ENCODE measurements around the gene KIAA0319L.

Gene KIAA0319L

DNA sequence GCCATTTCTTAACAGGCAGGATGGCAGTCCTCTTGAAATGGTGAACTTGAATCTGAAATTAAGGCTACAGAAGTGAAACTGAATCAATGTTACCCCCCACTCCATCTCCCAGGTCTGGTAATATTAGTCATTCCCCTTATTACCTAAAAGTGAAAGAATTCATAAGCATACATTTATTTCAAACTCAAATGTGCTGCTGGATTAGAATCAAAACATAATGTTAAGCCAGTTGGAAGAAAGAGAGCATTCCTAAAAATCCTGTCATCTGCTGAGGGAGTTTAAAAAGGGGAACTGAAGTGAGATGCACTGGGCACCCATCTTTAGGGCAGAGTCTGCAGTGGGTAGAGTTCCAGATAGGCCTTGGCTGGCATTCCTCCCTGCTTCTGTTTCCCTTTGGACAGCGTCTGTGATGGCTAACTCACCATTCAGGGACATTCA is 17.4 kb downstream of the KIAA0319L start:
- Histone ChIP-seq H3K27me3 (ENCODE audit: insufficient read depth, low read length, poor library complexity) (no peaks in the 10 kb centered on the region), H3K4me2 (ENCODE audit: insufficient read depth, low read length) (no peak overlapping the region), H3K4me1 (ENCODE audit: insufficient read depth, low read length) (no peaks in the 10 kb centered on the region), H3K27ac (ENCODE audit: low read length) (no peak overlapping the region), H4K20me1 (ENCODE audit: insufficient read depth, low read length) (peaks cover 6% of the 10 kb centered on the region; the same call in 1 of the 2 replicates), H3K9ac (ENCODE audit: low read depth, low read length) (no peak overlapping the region), H3K79me2 (ENCODE audit: insufficient read depth, low read length) (peaks cover 43% of the 10 kb centered on the region), H3K4me3 (ENCODE audit: low read depth in 1 of 2, low read length in 2 of 2) (no peak overlapping the region), H3K9me3 (ENCODE audit: insufficient read depth, low read length, severe bottlenecking) (no peaks in the 10 kb centered on the region), H2AFZ (ENCODE audit: low read depth, low read length) (no peak overlapping the region), H3K36me3 (ENCODE audit: insufficient read depth, low read length) (peaks cover 24% of the 10 kb centered on the region; the same call in 1 of the 2 replicates)
- DNase-seq (no peak), ATAC-seq (ENCODE audit: insufficient read depth, low read depth) (no peak)
- TF ChIP-seq EZH2 (IDR thresholded peaks at IDR 0.05; ENCODE audit: borderline replicate concordance, low read depth, low read length, severe bottlenecking), result no peak
- no peak for TF ChIP-seq CTCF (IDR thresholded peaks at IDR 0.05; ENCODE audit: borderline replicate concordance, extremely low read depth, low read length, poor library complexity, severe bottlenecking)

- no peak overlapping the region for H3K27ac ChIP-seq (ENCODE audit: low read length)
- H3K27me3 ChIP-seq (ENCODE audit: insufficient read depth, low read length, poor library complexity), result no peaks in the 10 kb centered on the region
- no peak overlapping the region for H2AFZ ChIP-seq (ENCODE audit: low read depth, low read length)
- no peaks in the 10 kb centered on the region for H3K9me3 ChIP-seq (ENCODE audit: insufficient read depth, low read length, severe bottlenecking)
- DNase-seq (peak; percentile 45), ATAC-seq (ENCODE audit: insufficient read depth, low read depth) (peak; percentile 83)
- peaks cover 37% of the 10 kb centered on the region for H3K79me2 ChIP-seq (ENCODE audit: insufficient read depth, low read length)
- no peaks in the 10 kb centered on the region for H3K4me1 ChIP-seq (ENCODE audit: insufficient read depth, low read length)
- peaks cover 6% of the 10 kb centered on the region; the same call in 1 of the 2 replicates for H4K20me1 ChIP-seq (ENCODE audit: insufficient read depth, low read length)
- H3K4me2 ChIP-seq (ENCODE audit: insufficient read depth, low read length), result no peak overlapping the region
- peaks cover 18% of the 10 kb centered on the region; the same call in 1 of the 2 replicates for H3K36me3 ChIP-seq (ENCODE audit: insufficient read depth, low read length)
- no peak overlapping the region for H3K4me3 ChIP-seq (ENCODE audit: low read depth in 1 of 2, low read length in 2 of 2)
- TF ChIP-seq EZH2 (IDR thresholded peaks at IDR 0.05; ENCODE audit: borderline replicate concordance, low read depth, low read length, severe bottlenecking), result no peak
- no peak for TF ChIP-seq CTCF (IDR thresholded peaks at IDR 0.05; ENCODE audit: borderline replicate concordance, extremely low read depth, low read length, poor library complexity, severe bottlenecking)
- no peak overlapping the region for H3K9ac ChIP-seq (ENCODE audit: low read depth, low read length)
Measured at GRCh38 chr1:35539073-35539823, 18.0 kb downstream of the KIAA0319L start.

DNA sequence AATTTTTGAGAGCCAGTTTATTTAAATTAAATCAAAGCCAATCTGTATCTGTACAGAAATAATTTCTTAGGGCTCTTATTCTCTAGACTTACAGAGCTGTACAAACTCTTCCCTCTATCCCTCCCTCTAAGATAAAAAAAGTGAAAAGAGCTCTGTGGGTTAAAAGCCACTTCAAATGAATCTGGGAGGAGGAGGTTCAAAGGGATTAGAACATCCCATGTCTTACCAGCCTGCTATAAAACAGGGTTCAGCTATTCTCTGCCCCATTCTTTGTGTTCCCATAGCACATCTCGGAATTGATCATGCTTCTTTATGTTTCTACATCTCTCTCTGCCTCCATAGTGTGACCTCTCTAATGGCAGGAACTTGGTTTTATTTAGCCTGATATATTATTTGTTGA is 19.4 kb downstream of the KIAA0319L start:
- Histone ChIP-seq H3K4me3 (ENCODE audit: low read depth in 1 of 2, low read length in 2 of 2) (no peak overlapping the region), H3K79me2 (ENCODE audit: insufficient read depth, low read length) (peaks cover 35% of the 10 kb centered on the region), H3K9ac (ENCODE audit: low read depth, low read length) (no peak overlapping the region), H3K27me3 (ENCODE audit: insufficient read depth, low read length, poor library complexity) (no peaks in the 10 kb centered on the region), H3K4me1 (ENCODE audit: insufficient read depth, low read length) (no peaks in the 10 kb centered on the region), H3K4me2 (ENCODE audit: insufficient read depth, low read length) (no peak overlapping the region), H3K36me3 (ENCODE audit: insufficient read depth, low read length) (peaks cover 24% of the 10 kb centered on the region; the same call in 1 of the 2 replicates), H3K9me3 (ENCODE audit: insufficient read depth, low read length, severe bottlenecking) (no peaks in the 10 kb centered on the region), H4K20me1 (ENCODE audit: insufficient read depth, low read length) (peaks cover 6% of the 10 kb centered on the region; the same call in 1 of the 2 replicates), H2AFZ (ENCODE audit: low read depth, low read length) (no peak overlapping the region), H3K27ac (ENCODE audit: low read length) (no peak overlapping the region)
- ATAC-seq (ENCODE audit: insufficient read depth, low read depth) (peak; percentile 73), DNase-seq (no peak)
- TF ChIP-seq CTCF (IDR thresholded peaks at IDR 0.05; ENCODE audit: borderline replicate concordance, extremely low read depth, low read length, poor library complexity, severe bottlenecking) (no peak), EZH2 (IDR thresholded peaks at IDR 0.05; ENCODE audit: borderline replicate concordance, low read depth, low read length, severe bottlenecking) (no peak)
